ENCODE measurements around the gene HOMEZ. TPM values are rescaled to one million over a fixed set of nuclear protein-coding genes. Genes with fewer than 3 reads are reported as not detected.
A peak's percentile ranks its signal among the peaks of the same experiment; 100 is the strongest.

The HOMEZ gene
- total and polyA plus RNA-seq, 7 donors: 5.4 to 12.0 (median 6.1) TPM

DNA sequence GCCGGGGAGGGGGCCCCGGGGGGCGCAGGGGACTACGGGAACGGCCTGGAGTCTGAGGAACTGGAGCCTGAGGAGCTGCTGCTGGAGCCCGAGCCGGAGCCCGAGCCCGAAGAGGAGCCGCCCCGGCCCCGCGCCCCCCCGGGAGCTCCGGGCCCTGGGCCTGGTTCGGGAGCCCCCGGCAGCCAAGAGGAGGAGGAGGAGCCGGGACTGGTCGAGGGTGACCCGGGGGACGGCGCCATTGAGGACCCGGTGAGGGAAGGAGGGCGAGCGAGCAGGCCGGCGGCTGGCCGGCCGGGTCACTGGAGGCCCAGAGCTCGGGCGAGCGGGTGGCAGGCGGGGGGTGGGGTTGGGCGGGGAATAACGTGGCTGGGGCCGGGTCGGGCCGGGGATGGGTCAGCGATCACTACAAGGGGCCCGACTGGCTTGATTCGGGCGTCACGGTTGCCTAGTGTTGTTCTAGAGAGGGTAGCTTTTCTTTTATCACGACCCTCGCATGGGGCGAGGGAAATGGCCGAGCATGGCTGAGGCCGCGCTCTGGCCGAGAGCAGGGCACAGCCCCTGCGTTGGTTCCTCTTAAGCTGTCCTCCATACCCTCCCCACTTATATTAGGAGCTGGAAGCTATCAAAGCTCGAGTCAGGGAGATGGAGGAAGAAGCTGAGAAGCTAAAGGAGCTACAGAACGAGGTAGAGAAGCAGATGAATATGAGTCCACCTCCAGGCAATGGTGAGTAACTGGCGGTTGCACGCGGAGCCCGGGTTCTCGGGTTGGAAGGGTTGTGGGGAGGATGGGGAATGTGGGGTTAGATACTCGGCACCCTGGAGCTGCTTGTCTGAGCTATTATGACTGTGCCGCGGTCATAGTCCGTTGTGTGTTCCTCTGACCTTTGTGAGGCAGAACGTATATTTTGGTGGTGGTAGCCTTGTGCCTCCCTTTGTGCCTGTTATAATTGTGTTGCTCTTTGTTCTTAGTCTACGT lies 35.9 kb upstream of the HOMEZ start:
- H3K4me1 ChIP-seq: peaks cover 0 to 29% (median 21%) of the 10 kb centered on the region in 4 donors
- no peaks in the 10 kb centered on the region for H3K9me3 ChIP-seq
- DNase-seq: peak; percentile 81
- TF ChIP-seq, protein P1, sequence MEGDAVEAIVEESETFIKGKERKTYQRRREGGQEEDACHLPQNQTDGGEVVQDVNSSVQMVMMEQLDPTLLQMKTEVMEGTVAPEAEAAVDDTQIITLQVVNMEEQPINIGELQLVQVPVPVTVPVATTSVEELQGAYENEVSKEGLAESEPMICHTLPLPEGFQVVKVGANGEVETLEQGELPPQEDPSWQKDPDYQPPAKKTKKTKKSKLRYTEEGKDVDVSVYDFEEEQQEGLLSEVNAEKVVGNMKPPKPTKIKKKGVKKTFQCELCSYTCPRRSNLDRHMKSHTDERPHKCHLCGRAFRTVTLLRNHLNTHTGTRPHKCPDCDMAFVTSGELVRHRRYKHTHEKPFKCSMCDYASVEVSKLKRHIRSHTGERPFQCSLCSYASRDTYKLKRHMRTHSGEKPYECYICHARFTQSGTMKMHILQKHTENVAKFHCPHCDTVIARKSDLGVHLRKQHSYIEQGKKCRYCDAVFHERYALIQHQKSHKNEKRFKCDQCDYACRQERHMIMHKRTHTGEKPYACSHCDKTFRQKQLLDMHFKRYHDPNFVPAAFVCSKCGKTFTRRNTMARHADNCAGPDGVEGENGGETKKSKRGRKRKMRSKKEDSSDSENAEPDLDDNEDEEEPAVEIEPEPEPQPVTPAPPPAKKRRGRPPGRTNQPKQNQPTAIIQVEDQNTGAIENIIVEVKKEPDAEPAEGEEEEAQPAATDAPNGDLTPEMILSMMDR (IDR thresholded peaks at IDR 0.05): no peak
- TF ChIP-seq POLR2AphosphoS5 (IDR thresholded peaks at IDR 0.05): peak in 1 of 4 donors; percentile 2
- no peaks in the 10 kb centered on the region for H3K27me3 ChIP-seq
- peak overlapping the region; percentile 95 to 99 (median 98) for H3K4me3 ChIP-seq
- 0% methylated on average over 64 of the region's 64 CpGs for WGBS, 2 donors
- H3K27ac ChIP-seq: peak overlapping the region; percentile 97 to 99 (median 98)
- H3K36me3 ChIP-seq: peaks cover 17 to 32% (median 19%) of the 10 kb centered on the region in 4 donors
- intact Hi-C loops (cut with DNase I): loop anchor here (2.0 to 10.0 kb wide), 2 partner anchors 15 to 233 kb away; partner anchors contain the start of genes BCL2L2, THTPA and ZFHX2

DNA sequence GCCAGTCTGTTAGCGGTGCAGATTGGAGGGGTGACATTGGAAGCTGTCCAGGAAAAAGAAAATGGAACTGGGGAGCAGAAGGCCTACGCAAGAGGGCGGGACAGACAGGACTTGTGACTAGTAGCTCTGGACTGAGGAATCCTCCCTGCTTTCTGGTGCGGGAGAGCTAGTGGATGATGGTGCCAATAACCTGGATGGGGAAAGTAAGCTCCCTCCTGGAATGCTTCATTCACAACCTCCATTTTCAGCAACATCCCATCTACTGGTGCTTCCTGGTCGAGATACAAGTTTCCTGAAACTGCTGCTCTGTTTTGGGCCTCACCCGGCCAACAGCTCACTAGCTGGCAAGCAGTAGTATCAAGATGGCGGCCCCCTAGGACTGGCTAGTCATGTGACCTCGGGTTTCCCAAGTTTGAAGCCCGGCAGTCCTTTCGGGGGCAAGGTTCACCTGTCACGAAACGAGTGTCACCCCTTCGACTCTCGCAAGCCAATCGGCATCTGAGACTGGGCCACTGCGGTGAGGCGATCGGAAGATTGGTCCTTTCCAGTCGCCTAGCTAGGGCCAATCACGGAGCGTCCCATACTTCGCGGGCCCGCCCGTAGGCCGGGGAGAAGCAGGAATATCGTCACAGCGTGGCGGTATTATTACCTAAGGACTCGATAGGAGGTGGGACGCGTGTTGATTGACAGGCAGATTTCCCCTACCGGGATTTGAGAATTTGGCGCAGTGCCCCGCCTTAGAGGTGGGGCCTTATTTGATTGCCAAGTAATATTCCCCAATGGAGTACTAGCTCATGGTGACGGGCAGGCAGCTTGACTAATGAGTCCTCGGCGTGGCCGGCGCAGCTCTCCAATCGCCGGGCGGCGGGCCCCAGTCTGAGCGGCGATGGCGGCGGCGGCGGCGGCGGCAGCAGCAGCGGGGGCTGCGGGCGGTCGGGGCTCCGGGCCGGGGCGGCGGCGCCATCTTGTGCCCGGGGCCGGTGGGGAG lies 34.9 kb upstream of the HOMEZ start, which contains the start of gene PABPN1:
Gene PABPN1 (plus strand): TSS at position 874 of the 988 bp plus-strand sequence. CDS start 13 bp downstream, at position 887.
- intact Hi-C loops (cut with DNase I): loop anchor here (2.0 to 10.0 kb wide), 2 partner anchors 14 to 234 kb away; partner anchors contain the start of genes BCL2L2, THTPA and ZFHX2
- Histone ChIP-seq H3K4me3 (peak within 1 kb of the TSS; percentile 95 to 99 (median 98)), H3K4me1 (peaks cover 0 to 29% (median 21%) of the 10 kb centered on the region in 4 donors), H3K27me3 (no peaks in the 10 kb centered on the region), H3K9me3 (no peaks in the 10 kb centered on the region), H3K36me3 (peaks cover 17 to 32% (median 19%) of the 10 kb centered on the region in 4 donors), H3K27ac (peak within 1 kb of the TSS; percentile 97 to 99 (median 98))
- 4 to 6% methylated on average over 63 of the region's 63 CpGs for WGBS, 2 donors
- DNase-seq: peak; percentile 100
- TF ChIP-seq, protein P1 (IDR thresholded peaks at IDR 0.05): no peak
- TF ChIP-seq POLR2A (IDR thresholded peaks at IDR 0.05) (peak in 1 of 2 donors; percentile 6), EP300 (IDR thresholded peaks at IDR 0.05) (peak in 1 of 4 donors; percentile 24), POLR2AphosphoS5 (IDR thresholded peaks at IDR 0.05) (peak; percentile 64 to 84 (median 78))

GRCh38 chr14:23319746-23320583 lies 34.0 kb upstream of the HOMEZ start:
- WGBS, 2 donors: 81 to 93% methylated on average over 17 of the region's 17 CpGs
- Histone ChIP-seq H3K4me3 (peak overlapping the region; percentile 39 to 98 (median 46)), H3K4me1 (peaks cover 0 to 29% (median 21%) of the 10 kb centered on the region in 4 donors), H3K27me3 (no peaks in the 10 kb centered on the region), H3K27ac (peak overlapping the region; percentile 91 to 99 (median 96)), H3K36me3 (peaks cover 13 to 24% (median 15%) of the 10 kb centered on the region in 4 donors), H3K9me3 (no peaks in the 10 kb centered on the region)
- intact Hi-C loops (cut with DNase I): loop anchor here (2.0 to 10.0 kb wide), 2 partner anchors 13 to 235 kb away; partner anchors contain the start of genes BCL2L2, THTPA and ZFHX2
- no peak for TF ChIP-seq POLR2A (IDR thresholded peaks at IDR 0.05)
- TF ChIP-seq, protein P1 (IDR thresholded peaks at IDR 0.05): no peak
- no peak for TF ChIP-seq POLR2AphosphoS5 (IDR thresholded peaks at IDR 0.05)
- TF ChIP-seq EP300 (IDR thresholded peaks at IDR 0.05): no peak
- peak; percentile 74 for DNase-seq
